ENCODE results near the gene LRP1.

- TF ChIP-seq CTCF (IDR thresholded peaks at IDR 0.05; ENCODE audit: low read depth, low read length, poor library complexity, severe bottlenecking) (no peak), EZH2phosphoT487 (IDR thresholded peaks at IDR 0.05; ENCODE audit: borderline replicate concordance, low read length) (no peak)
These were observed 93.1 kb downstream of the LRP1 start for GRCh38 chr12:57221169-57221917.

Measured in DOHH2 (cell line).